ENCODE results near the gene ACSBG1. TPM values are rescaled to one million over a fixed set of nuclear protein-coding genes. Genes with fewer than 3 reads are reported as not detected.
"Not testable (repeated sequence)": the region's sequence is repeated elsewhere in the genome, so short reads cannot be mapped to it uniquely, and the experiment has no call there.

Gene ACSBG1
- total RNA-seq, 4 donors from 2014 or later, result under 0.01 to 0.21 TPM; not detected in 2

DNA sequence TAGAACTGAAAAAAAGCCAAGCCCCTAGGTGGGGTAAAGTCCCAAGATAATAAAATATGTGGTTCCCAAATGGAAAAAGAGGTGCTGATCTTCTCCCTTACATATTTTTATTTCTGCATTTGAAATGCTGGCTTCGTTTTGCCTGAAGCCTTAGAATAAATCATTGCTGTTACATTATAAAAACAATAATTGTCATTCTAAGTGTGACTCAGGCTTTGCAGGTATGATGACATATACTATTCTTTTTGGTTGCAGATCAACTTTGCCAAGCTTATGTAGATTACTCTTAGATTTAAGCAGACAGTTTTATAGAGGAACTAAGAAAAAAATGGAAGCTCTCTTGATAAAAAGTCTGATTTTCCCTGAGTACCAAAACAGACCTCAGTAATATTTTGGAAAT, 77.7 kb downstream of the ACSBG1 start:
- H3K36me3 ChIP-seq, result peaks cover 0 to 37% (median 0%) of the 10 kb centered on the region in 3 donors

DNA sequence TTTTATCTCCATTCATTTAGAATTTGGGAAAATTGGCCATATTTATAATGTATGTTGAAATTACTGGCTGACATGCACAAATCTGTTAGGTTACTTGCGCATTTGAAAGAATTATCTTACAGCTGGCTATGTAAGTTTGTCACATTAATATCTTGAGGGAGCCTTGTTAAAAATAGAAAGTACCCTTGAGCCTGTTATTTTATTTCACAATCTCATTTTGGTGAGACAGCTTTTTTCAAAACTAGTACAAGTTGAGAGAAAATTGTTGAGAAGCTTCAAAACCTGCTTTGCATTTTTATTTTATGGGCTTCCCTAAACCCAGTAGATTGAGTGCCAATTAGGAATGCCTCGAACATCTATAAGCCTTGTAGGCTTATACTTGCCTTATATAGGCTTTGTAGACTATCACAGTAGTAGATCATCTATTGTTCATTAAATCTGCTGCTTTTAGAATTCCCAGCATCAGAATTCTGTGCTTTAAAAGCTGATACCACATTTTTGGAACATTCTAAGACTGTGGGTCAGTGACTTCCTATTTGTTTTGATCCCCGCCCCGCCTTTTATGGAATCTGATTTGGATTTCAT, 78.9 kb downstream of the ACSBG1 start:
- TF ChIP-seq, protein P1, sequence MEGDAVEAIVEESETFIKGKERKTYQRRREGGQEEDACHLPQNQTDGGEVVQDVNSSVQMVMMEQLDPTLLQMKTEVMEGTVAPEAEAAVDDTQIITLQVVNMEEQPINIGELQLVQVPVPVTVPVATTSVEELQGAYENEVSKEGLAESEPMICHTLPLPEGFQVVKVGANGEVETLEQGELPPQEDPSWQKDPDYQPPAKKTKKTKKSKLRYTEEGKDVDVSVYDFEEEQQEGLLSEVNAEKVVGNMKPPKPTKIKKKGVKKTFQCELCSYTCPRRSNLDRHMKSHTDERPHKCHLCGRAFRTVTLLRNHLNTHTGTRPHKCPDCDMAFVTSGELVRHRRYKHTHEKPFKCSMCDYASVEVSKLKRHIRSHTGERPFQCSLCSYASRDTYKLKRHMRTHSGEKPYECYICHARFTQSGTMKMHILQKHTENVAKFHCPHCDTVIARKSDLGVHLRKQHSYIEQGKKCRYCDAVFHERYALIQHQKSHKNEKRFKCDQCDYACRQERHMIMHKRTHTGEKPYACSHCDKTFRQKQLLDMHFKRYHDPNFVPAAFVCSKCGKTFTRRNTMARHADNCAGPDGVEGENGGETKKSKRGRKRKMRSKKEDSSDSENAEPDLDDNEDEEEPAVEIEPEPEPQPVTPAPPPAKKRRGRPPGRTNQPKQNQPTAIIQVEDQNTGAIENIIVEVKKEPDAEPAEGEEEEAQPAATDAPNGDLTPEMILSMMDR (IDR thresholded peaks at IDR 0.05), result no peak
- no peak for TF ChIP-seq EP300 (IDR thresholded peaks at IDR 0.05)
- no peak for TF ChIP-seq POLR2A (IDR thresholded peaks at IDR 0.05)

More for the DNA sequence above, 77.7 kb downstream of the ACSBG1 start:
- Histone ChIP-seq H3K4me1 (peaks cover 0 to 15% (median 7%) of the 10 kb centered on the region in 4 donors), H3K4me3 (no peak overlapping the region), H3K9me3 (no peaks in the 10 kb centered on the region), H3K27ac (no peak overlapping the region), H3K27me3 (no peaks in the 10 kb centered on the region)
- WGBS, 2 donors, result 75 to 76% methylated on average over 1 of the region's 1 CpG
- TF ChIP-seq POLR2A (IDR thresholded peaks at IDR 0.05), result no peak
- TF ChIP-seq, protein P1 (IDR thresholded peaks at IDR 0.05), result no peak
- no peak for TF ChIP-seq EP300 (IDR thresholded peaks at IDR 0.05)
- no peak for DNase-seq (ENCODE audit: low spot score in 2 of 2)

DNA sequence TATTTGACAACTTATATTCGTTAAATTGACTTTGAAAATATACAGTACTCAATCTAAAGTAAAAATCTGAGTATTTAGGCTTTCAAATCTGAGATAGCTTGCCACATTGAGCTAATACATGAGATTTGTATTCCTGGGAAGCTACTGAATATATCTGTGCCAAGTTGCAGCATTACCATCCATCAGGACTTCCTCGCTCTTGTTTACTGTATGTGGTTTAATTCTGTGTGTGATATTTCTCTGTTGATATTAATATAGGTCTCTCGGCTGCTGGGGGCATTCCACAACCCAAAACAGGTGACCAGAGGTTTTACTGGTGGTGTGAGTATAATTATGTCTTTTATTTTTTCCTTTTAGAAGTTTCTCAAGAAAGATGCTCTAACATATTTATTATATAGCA, 79.4 kb downstream of the ACSBG1 start:
- peaks cover 0 to 20% (median 0%) of the 10 kb centered on the region in 3 donors for H3K36me3 ChIP-seq
- peaks cover 0 to 32% (median 18%) of the 10 kb centered on the region in 4 donors for H3K4me1 ChIP-seq
- H3K4me3 ChIP-seq, result no peak overlapping the region
- H3K27ac ChIP-seq, result peak overlapping the region in 2 of 4 donors; percentile 0 to 14
- no peaks in the 10 kb centered on the region for H3K9me3 ChIP-seq
- DNase-seq (ENCODE audit: low spot score in 2 of 2), result no peak
- H3K27me3 ChIP-seq, result no peaks in the 10 kb centered on the region
- 86 to 88% methylated on average over 3 of the region's 3 CpGs for WGBS, 2 donors
- TF ChIP-seq, protein P1 (IDR thresholded peaks at IDR 0.05), result no peak
- no peak for TF ChIP-seq EP300 (IDR thresholded peaks at IDR 0.05)
- TF ChIP-seq POLR2A (IDR thresholded peaks at IDR 0.05), result no peak

More for the DNA sequence above, 78.9 kb downstream of the ACSBG1 start:
- 87 to 92% methylated on average over 4 of the region's 4 CpGs for WGBS, 2 donors
- H3K27me3 ChIP-seq, result no peaks in the 10 kb centered on the region
- H3K4me1 ChIP-seq, result peaks cover 0 to 27% (median 13%) of the 10 kb centered on the region in 4 donors
- H3K27ac ChIP-seq, result peak overlapping the region in 2 of 4 donors; percentile 14 to 36
- no peak overlapping the region for H3K4me3 ChIP-seq
- H3K36me3 ChIP-seq, result peaks cover 0 to 25% (median 0%) of the 10 kb centered on the region in 3 donors
- no peaks in the 10 kb centered on the region for H3K9me3 ChIP-seq
- no peak for DNase-seq (ENCODE audit: low spot score in 2 of 2)

DNA sequence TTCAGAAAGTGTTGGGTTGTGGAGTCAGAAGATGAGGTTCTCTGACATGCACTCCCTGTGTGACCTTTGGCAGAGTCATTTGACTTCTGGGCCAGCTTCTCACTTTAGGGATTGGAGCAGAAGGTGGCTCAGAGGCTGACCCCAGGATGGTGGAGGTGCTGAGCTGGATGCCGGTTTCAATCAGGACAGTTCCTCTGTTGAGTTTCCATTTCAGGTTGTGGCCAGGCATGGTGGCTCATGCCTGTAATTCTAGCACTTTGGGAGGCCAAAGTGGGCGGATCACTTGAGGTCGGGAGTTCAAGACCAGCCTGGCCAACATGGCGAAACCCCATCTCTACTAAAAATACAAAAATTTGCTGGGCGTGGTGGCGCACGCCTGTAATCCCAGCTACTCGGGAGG, 83.3 kb downstream of the ACSBG1 start:
- not testable (repeated sequence) for H3K4me3 ChIP-seq

DNA sequence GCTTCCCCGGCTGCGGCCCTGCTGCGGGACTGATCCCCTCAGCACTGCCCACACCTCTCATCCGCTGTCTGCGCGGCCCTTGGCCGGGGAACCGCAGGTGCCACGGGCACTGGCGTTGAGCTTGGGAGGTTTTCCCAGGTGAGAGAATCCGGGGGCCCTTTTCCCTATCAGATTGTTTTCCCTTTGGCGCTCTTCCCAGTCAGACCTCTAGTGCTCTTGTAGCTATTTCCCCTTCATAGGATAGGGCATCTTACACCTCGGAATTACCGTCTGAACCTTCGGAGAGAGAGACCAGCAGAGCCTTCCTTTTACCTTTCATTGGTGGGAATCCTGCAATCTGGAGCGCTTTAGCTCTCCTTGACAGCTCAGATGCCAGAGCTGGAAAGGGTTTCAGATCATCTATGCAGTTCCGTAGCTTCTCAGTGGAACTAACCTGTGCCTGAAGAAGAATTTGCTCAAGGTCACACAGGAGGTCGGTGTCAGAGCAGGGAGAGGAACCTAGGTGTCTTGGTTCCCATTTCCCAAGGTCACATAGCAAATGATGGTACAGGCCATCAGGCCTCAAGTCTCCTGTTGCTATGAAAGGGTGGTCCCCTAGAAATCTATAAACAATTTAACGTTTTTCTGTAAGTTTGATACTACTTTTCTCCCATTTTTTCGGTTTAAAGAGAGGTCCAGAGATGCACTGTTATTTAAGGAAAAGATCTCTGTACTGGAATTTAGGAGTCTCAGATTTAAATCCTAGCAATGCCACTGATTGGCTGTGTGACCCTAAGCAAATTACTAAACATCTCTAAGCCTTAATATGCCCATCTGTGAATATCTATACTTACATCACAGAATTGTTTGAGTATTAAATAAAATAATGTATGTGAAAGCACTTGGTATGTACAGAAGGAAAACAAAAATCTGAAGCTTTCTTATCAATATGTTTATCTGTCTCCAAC, 84.3 kb downstream of the ACSBG1 start:
- Histone ChIP-seq H3K4me1 (peaks cover 0 to 27% (median 21%) of the 10 kb centered on the region in 4 donors), H3K4me3 (peak overlapping the region; percentile 54 to 94 (median 76)), H3K9me3 (no peaks in the 10 kb centered on the region), H3K36me3 (no peaks in the 10 kb centered on the region), H3K27me3 (no peaks in the 10 kb centered on the region), H3K27ac (peak overlapping the region; percentile 68 to 86 (median 78))
- no peak for DNase-seq (ENCODE audit: low spot score in 2 of 2)
- no peak for TF ChIP-seq POLR2A (IDR thresholded peaks at IDR 0.05)
- no peak for TF ChIP-seq EP300 (IDR thresholded peaks at IDR 0.05)
- TF ChIP-seq, protein P1 (IDR thresholded peaks at IDR 0.05), result no peak
- 14 to 17% methylated on average over 17 to 20 of the region's 20 CpGs for WGBS, 2 donors

More for the DNA sequence above, 83.3 kb downstream of the ACSBG1 start:
- H3K27ac ChIP-seq; H3K9me3 ChIP-seq; H3K36me3 ChIP-seq; DNase-seq (ENCODE audit: low spot score in 2 of 2); H3K27me3 ChIP-seq: not testable (repeated sequence)
- 95 to 98% methylated on average over 8 of the region's 8 CpGs for WGBS, 2 donors
- peaks cover 0 to 37% (median 25%) of the 10 kb centered on the region in 4 donors for H3K4me1 ChIP-seq

Data from tibial nerve (tissue), 4 donors.